Renal cortical epithelial cell (primary cell): Measurements from ENCODE around the gene POLR3H. TPM values are rescaled to one million over a fixed set of nuclear protein-coding genes. Genes with fewer than 3 reads are reported as not detected.
"Not testable (repeated sequence)": the region's sequence is repeated elsewhere in the genome, so short reads cannot be mapped to it uniquely, and the experiment has no call there.

Experiments
- DNase-seq: peaks from one replicate; pipeline ENCODE4 v3.0.0-alpha.2; 2011; ENCODE audit warnings: low read depth
- total RNA-seq: library from RNA; depleted of rRNA; stranded (reverse); fragments of >200 nt; gene quantifications from 2 replicates; pipeline ENCODE4 v1.2.3, GENCODE V29; 2014

The POLR3H gene, protein sequence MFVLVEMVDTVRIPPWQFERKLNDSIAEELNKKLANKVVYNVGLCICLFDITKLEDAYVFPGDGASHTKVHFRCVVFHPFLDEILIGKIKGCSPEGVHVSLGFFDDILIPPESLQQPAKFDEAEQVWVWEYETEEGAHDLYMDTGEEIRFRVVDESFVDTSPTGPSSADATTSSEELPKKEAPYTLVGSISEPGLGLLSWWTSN
- total RNA-seq: 17.4 and 38.8 TPM in 2 replicates

DNA sequence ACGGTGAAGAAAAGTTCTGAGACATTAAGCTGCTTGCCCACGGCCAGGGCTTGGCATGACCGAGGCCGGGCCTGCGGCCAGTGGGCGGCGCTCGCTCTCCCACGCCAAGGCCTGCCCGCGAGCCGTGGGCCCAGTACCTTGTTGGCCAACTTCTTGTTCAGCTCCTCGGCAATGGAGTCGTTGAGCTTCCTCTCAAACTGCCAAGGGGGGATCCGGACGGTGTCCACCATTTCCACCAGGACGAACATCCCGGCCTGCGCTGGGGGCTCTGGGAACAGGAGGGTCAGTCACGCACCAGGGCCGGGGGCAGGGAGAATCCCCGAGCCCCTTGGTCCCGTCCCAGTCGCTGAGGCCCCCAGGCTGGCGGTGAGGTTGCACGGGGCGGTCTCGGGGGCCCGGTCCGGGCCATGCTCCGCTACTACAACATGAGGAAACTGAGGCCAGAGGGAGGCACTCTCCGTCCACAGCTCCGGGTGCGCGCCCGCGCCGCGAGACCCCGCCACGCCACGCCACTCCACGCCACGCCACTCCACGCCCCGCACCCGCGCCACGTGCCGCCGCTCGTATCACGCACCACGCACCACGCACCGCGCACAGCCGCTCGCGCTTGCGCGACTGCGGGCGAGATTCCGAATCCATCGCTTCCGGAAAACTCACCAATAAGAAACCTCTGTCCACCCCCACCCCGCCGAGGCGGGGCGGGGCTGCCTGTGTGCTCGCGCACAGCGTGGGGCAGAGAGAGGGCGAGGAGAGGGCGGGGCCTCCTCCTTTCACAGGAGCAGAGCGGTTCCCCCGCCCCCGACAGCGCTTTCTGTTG lies at the start of gene POLR3H:
TSS of gene POLR3H (minus strand) at position 617 of the 817 bp plus-strand sequence. CDS start at position 248, 369 bp downstream.
- DNase-seq: peak; percentile 92

DNA sequence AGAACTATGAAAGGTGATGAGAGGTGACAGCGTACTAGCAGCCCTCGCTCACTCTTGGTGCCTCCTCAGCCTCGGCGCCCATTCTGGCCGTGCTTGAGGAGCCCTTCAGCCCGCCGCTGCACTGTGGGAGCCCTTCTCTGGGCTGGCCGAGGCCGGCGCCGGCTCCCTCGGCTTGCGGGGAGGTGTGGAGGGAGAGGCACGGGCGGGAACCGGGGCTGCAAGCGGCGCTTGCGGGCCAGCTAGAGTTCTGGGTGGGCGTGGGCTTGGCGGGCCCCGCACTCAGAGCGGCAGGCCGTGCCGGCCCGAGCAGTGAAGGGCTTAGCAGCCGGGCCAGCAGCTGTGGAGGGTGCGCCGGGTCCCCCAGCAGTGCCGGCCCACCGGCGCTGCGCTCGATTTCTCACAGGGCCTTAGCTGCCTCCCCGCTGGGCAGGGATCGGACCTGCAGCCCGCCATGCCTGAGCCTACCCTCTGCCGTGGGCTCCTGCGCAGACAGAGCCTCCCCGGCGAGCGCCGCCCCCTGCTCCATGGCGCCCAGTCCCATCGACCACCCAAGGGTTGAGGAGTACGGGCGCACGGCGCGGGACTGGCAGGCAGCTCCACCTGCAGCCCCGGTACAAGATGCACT lies 49.2 kb upstream of the POLR3H start:
- not testable (repeated sequence) for DNase-seq

DNA sequence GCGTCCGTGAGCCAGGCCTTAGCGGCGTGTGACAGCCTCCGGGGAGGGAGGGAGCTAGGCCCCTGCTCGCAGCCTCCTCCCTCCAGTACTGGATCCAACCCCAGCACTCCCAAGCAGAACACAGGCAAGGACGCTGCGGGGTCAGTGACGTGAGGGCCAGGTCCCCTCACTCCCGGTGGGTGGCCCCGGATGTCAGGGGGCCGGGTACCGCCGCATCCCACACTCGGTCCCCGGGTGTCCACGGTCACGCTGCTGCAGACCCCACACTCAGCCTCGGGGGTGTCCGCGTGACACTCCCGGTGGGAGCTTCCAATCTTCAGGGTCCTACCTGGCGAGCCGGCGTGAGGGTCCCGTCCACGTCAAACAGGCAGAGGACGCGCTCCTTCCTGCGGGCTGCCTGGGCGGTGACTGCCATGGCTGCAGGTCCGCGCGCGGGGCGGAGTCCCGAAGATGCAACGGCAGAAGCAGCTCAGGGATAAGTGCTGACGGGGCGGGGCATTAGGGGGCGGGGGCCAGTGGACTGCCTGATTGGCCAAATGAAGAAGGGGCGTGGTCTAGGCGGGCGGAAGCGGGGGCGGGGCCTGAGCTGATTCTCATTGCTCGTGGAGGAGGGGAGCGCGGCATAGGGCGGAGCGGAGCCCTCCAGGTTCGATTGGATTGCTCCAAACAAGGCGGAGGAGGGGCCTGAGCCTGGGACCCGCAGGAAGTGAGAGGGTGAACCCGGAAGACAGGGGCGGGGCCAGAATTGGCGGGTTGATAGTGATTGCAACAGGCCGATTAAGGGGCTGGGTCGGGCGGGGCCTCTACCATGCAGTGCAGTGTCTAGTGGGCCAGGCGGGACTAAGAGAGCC lies 45.3 kb upstream of the POLR3H start, which contains the start of gene PMM1:
TSS of gene PMM1 (minus strand) at position 450 of the 851 bp plus-strand sequence. CDS start at position 415, 35 bp downstream.
- peak; percentile 96 for DNase-seq

DNA sequence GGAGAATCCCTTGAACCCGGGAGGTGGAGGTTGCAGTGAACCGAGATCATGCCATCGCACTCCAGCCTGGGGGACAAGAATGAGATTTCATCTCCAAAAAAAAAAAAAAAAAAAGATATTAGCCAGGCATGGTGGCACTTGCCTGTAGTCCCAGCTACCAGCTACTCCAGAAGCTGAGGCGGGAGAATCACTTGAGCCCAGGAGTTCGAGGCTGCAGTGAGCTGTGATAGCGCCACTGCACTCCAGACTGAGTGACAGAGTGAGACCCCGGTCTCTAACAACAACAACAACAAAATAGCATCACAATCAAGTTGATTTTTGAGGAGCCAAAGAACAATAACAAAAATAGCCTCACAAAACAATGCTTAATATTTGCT lies 43.1 kb upstream of the POLR3H start:
- DNase-seq: no peak

DNA sequence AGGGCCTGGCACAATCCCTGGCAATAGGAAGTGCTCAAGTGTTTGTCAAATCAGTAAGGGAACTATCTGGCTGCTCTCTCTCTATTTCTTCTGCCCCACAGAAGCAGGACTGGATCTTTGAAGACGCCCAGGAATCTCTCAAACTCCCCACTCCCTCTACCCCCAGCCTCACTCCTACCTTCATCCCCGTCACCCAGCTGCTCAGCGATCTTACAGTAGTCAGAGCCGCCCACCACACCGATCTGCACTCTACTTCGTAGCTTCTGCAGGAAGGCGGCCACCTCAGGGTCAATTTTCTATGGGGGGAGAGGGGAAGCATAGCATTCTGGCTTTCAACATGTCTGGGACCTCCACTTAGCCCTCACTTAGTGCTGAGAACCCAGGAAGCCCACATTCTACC lies 41.6 kb upstream of the POLR3H start:
- DNase-seq: no peak

DNA sequence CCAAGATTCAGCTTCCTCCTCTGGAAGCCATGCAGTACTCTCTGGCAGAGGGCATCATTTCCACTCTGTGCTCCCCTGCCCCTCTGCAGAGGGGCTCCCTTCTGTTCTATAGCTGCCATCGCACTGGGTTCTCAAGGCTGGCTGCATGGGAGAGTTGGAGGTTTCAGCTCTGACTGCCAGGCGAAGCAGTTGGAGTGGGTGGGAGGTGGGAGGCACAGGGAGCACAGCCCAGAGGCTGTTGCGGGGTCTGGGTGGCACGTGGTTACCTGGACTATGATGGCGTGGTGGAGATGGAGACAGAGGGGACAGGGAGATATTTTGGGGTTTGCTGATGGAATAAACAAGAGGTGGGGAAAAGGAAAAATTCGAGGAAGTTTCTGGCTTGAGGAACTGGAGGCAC lies 40.6 kb upstream of the POLR3H start:
- DNase-seq: no peak

DNA sequence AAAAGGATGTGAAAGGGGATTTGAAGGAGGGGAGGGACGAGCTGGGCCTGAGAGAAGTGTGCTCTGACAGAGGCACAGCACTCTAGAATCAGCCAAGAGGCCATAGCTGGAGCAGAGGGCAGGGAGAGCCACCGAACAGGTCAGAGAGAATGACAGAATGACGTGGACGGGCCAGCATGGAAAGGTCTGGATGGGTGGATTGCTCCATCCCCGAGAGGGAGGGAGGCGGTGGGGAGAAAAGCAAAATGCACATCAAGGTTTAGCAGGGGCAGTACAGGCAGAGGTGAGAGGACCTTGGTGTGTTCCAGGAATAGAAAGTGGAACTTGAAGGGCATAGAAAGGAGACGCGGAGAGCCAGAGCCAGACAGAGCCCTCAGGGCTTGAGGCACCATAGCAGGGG lies 38.4 kb upstream of the POLR3H start:
- no peak for DNase-seq

DNA sequence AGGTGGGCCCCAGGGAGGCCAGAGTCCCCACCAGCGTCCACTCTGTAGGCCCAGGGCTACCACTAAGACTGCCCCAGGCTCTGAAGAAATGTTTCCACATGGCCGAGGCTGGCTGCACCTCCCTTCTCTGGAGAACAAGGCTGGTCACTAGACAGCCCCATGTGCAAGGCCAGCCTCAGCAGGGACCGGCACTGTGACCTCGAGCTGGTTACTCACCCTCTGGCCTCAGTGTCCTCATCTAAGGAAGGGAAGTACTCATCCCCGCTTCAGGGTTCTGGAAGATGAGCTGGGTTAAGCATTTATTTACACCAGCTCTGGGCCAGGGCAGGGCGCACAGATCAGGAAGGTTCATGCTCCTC lies 35.7 kb upstream of the POLR3H start:
- DNase-seq: no peak

DNA sequence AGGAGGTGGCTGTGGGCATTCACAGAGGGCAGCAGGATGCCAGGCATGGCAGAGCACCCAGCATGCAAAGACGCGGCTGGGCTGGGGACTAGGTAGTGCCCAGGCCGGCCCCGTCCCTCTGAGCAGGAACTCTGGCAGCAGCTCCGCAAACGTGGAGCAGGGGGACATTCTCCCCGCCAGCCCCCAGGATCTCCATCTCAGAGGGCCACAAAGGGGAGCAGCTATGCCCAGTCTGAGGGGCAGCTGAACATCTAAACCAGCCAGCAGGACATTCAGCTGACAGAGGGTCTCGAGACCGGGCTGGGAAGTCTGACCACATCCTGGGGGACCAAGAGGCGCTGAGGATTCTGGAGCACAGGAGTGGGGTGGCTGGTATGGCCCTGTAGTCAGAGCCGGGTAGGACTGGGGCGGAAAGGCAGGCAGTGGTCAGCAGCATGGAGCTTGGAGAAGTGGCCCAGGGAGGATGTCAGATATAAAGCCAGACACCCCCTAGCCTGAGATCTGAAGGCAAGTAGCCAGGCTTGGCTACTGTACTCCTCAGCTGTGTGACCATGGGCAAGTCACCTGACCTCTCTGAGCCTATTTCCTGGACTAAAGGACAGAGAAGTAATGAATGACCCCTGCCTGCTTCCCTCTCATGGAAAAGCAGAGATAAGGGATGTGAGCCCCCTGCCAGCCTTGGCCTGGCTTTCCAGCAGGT lies 35.2 kb upstream of the POLR3H start:
- no peak for DNase-seq

DNA sequence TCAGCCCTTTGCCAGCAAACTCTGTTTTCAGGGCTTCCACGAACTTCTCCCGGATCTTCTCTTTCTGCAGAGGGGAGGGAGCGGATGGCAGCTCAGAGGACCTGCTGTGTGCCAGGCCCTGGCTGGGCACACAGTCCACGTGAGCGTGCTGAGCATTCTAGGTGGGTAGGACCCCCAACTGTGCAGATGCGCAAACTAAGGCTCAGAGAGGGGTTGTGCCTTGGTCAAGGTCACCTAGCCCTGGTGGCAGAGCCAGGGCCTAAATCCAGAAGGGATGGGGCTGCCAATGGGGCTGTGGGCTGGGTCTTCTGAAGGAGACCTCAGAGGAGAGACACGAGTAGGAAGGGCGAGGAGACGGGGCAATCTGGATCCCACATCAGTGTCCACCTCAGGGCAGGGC lies 34.5 kb upstream of the POLR3H start:
- DNase-seq: no peak

DNA sequence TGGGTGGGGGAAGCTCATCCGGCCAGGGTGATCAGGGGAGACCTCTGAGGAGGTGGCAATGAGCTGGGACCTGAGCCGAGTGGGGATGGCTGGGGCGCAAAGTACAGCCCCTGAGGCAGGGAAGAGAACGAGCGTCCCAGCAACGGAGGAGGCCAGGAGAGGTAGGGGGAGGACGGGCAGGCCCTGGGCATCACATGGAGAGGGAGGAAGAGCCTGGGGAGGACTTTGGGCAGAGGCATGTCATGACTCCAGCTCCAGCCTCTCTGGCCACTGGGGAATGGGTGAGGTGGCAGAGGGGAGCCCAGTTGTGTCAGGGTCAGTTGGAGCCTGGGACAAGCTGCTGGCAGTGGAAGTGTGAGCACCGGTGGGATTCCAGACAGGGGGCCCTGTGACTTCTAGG lies 33.8 kb upstream of the POLR3H start:
- no peak for DNase-seq

DNA sequence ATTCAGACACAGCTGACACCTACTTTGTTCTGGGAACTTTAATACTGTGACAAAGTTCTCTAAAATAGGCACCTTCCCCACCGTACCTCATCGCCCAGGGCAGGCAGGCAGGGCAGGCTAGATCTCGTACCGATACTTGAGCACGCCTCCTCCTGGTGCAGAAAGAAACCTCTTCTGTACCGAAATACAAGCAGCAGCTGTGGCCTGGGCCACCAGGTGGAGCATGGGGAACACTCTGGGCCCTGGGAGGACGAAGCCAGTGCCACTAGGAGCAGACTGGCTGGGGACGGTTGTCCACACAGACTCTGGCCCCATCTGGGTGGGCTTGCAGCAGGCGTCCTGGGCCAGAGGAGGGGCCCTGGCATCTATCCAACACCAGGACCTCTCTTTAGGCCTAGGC lies 32.6 kb upstream of the POLR3H start:
- DNase-seq: peak; percentile 66

DNA sequence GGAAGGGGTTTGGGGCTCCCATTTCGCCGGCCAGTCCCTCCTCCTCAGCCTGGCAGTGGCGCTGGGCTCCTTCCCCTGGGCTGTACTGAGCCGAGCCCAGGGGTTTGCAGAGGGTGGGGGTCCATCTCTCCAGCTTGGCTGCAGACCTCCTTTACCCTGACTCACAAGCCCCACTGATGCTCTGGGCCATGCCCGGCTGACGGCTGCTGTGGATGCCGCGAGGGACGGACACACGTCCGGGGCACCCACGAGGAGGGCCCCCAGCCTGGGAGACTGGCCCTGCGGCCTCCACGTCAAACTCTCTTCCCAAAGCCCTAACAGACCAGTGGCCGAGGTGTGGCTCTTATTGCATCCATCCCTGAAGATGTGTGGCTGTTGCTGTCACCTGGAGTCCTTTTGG lies 31.3 kb upstream of the POLR3H start:
- DNase-seq: no peak

DNA sequence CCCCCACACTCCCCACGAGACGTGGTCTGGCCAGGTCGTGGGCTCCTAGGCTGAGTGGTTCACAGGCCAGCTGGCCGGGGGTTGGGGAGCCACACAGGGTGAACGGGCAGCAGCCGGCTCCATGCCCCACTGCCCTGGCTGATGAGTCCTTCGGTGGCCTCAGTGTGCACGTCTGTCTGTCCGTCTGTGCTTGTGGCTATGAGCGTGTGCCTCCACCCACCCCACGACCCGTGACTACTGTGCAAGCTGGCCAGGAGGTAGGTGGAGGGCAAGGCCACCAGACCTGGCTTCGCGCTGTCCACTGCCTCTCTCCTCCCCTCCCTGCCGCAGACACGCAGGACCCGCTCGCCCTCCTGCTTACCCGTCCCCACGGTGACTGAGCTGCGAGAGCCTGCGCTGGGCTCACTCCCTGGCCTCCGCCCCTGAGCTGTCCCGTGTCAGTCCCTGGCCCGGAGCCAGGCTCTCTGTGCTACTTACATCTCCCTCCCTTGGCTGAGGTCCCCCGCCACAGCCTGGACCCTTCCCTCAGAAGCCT lies 30.6 kb upstream of the POLR3H start:
- no peak for DNase-seq

DNA sequence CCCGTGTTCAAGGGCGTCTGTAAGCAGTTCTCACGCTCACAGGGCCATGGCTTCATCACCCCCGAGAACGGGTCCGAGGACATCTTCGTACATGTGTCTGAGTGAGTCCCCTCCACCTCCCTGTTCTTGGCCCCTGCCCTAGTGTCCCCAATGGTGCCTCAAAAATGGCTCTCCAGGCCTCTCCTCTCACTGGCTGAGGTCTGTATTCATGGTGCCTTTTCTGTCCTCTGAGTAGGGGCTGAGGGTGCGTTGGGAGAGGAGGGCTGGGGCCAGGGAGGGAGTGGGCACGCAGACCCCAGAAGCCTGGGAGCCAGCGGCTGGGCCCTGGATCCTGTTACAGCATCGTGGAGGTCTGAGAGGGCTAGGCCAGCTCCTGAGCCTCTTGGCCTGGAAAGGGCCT lies 29.4 kb upstream of the POLR3H start:
- DNase-seq: no peak

DNA sequence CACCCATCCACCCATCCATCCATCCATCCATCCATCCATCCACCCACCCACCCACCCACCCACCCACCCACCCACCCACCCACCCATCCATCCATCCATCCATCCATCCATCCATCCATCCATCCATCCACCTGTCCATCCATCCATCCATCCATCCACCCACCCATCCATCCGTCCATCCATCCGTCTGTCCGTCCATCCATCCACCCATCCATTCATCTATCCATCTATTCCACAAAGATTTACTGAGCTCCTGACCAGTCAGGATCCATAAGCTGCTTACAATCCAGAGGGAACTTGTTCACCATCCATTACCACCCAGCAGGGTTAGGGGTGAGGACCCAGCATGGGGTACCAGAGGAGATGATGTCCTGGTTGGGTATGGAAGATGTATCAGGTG lies 28.0 kb upstream of the POLR3H start:
- not testable (repeated sequence) for DNase-seq

DNA sequence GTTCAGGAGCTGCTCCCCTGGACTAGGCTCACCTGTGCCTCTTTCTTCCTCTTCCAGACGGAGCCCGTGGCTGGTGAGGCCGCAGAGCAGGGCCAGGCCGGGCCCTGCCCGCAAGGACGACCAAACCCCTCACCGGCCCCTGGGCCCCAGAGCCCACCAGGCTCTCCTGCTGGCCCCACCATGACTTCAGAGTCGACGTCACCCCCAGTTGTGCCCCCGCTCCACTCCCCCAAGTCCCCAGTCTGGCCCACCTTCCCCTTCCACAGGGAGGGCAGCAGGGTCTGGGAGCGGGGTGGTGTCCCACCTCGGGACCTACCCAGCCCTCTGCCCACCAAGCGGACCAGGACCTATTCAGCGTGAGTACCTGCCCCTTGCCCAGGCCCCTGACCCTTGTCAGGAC lies 27.5 kb upstream of the POLR3H start:
- DNase-seq: no peak

DNA sequence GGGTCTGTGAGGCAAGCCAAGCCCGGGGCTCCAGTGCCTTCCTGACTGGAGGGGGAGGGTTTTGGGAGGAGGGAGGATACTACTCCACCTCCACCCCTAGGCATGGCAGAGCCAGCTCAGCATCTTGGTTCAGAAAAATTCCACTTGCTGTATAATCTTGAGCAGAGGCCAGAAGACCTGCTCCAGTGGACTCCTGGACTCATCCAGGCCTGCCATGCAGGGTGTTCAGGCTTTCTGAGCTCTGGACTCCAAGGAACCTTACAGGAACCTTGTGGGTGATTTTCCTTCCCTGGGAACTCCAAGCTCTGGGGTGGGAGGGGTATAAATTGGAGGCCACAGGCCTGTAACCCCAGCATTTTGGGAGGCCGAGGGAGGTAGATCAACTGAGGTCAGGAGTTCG lies 26.0 kb upstream of the POLR3H start:
- DNase-seq: no peak

DNA sequence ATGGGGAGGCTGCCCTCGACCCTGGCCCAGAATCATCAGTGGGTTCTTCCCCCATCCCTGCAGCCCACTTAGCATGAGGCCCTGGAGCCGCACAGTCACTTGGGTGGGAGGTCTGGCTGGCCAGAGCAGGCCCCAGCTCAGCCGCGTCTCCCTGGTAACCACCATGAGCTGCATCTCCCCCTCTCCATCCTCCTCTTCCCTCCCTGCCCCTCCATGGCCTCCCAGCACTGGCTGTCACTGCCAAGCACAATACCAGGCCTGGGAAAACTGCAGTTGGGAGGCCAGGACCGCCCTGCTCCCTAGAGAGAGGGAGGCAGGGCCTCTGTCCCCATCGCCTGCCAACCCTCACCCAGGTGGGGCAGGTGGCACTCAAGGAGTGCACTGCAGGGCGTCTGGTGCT lies 24.5 kb upstream of the POLR3H start:
- no peak for DNase-seq

DNA sequence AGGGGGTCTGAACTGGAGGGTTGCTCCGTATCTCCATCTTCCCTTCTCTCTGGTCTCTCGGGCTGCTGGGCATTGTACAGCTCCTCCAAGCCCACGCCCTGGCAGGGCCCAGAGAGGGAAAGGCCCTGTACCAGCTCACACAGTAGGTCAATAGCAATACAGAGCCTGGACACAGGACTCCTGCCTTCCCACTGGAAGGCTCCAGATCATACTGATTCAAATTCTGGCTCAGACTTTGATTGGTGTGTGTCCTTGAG lies 23.2 kb upstream of the POLR3H start:
- no peak for DNase-seq

DNA sequence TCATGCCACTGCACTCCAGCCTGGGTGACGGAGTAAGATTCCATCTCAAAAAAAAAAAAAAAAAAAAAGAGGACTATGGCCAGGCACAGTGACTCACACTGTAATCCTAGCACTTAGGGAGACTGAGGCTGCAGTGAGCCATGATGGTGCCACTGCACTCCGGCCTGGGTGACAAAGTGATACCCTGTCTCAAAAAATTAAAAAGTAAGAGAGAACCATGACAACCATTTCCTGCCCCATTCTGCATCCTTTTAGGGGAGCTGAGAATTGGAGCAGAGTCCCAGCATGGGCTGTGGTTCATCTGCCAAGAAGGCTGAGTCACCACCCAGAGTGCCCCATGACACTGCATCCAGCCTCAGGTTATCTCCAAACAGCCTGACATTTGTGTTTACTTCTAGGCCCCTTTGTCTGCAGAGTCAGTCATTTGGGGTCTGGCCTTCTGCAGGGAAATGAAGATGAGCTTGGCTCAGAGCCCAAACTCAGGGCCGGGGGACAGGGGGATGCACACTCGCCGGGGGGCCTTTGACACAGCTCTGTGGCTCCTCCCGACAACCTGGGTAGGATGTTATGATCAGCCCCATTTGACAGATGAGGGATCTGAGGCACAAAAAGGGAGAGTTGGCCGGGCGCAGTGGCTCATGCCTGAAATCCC lies 21.3 kb upstream of the POLR3H start:
- peak; percentile 79 for DNase-seq
